Activated naive CD8-positive, alpha-beta T cell (primary cell): ENCODE measurements around the gene PDGFD.

Experiments
- H3K27ac Mint-ChIP-seq: one replicate; pipeline ENCODE4 v1.8.0; 2021; ENCODE audit warnings: mixed read lengths
- H3K27me3 Mint-ChIP-seq: one replicate; pipeline ENCODE4 v1.8.0; 2021; ENCODE audit warnings: mixed read lengths
- H3K36me3 Mint-ChIP-seq: one replicate; pipeline ENCODE4 v1.8.0; 2021; ENCODE audit warnings: mixed read lengths
- H3K4me1 Mint-ChIP-seq: one replicate; pipeline ENCODE4 v1.8.0; 2021; ENCODE audit warnings: low read depth, mixed read lengths
- H3K4me3 Mint-ChIP-seq: one replicate; pipeline ENCODE4 v1.8.0; 2021; ENCODE audit warnings: mild to moderate bottlenecking, mixed read lengths
- H3K9me3 Mint-ChIP-seq: one replicate; pipeline ENCODE4 v1.8.0; 2021; ENCODE audit warnings: low read depth, mixed read lengths

PDGFD gene

GRCh38 chr11:104122836-104123235, 41.1 kb downstream of the PDGFD start:
- H3K27ac Mint-ChIP-seq = no peak overlapping the region
- H3K4me3 Mint-ChIP-seq = no peak overlapping the region
- H3K9me3 Mint-ChIP-seq = no peaks in the 10 kb centered on the region
- H3K27me3 Mint-ChIP-seq = no peaks in the 10 kb centered on the region
- H3K36me3 Mint-ChIP-seq = no peaks in the 10 kb centered on the region
- no peaks in the 10 kb centered on the region for H3K4me1 Mint-ChIP-seq

GRCh38 chr11:104122011-104122635, 41.8 kb downstream of the PDGFD start:
- H3K27me3 Mint-ChIP-seq = no peaks in the 10 kb centered on the region
- no peaks in the 10 kb centered on the region for H3K4me1 Mint-ChIP-seq
- no peaks in the 10 kb centered on the region for H3K36me3 Mint-ChIP-seq
- H3K9me3 Mint-ChIP-seq = no peaks in the 10 kb centered on the region
- H3K4me3 Mint-ChIP-seq = no peak overlapping the region
- no peak overlapping the region for H3K27ac Mint-ChIP-seq

GRCh38 chr11:104120493-104121137, 43.3 kb downstream of the PDGFD start:
- Mint-ChIP-seq H3K27me3 (no peaks in the 10 kb centered on the region), H3K9me3 (no peaks in the 10 kb centered on the region), H3K27ac (no peak overlapping the region), H3K4me1 (no peaks in the 10 kb centered on the region), H3K4me3 (no peak overlapping the region), H3K36me3 (no peaks in the 10 kb centered on the region)

GRCh38 chr11:104118105-104118744, 45.7 kb downstream of the PDGFD start:
- Mint-ChIP-seq H3K36me3 (no peaks in the 10 kb centered on the region), H3K27ac (no peak overlapping the region), H3K9me3 (peaks cover 3% of the 10 kb centered on the region), H3K4me1 (no peaks in the 10 kb centered on the region), H3K4me3 (no peak overlapping the region), H3K27me3 (no peaks in the 10 kb centered on the region)

GRCh38 chr11:104113541-104113940, 50.4 kb downstream of the PDGFD start:
- Mint-ChIP-seq H3K27me3 (no peaks in the 10 kb centered on the region), H3K4me1 (no peaks in the 10 kb centered on the region), H3K36me3 (no peaks in the 10 kb centered on the region), H3K4me3 (no peak overlapping the region), H3K9me3 (peaks cover 3% of the 10 kb centered on the region), H3K27ac (no peak overlapping the region)

- Mint-ChIP-seq H3K4me3 (no peak overlapping the region), H3K36me3 (no peaks in the 10 kb centered on the region), H3K9me3 (no peaks in the 10 kb centered on the region), H3K4me1 (no peaks in the 10 kb centered on the region), H3K27me3 (no peaks in the 10 kb centered on the region), H3K27ac (no peak overlapping the region)
Observed at GRCh38 chr11:104106136-104106754, 57.7 kb downstream of the PDGFD start.

- Mint-ChIP-seq H3K27ac (no peak overlapping the region), H3K27me3 (no peaks in the 10 kb centered on the region), H3K36me3 (no peaks in the 10 kb centered on the region), H3K9me3 (no peaks in the 10 kb centered on the region), H3K4me1 (no peaks in the 10 kb centered on the region), H3K4me3 (no peak overlapping the region)
Observed at GRCh38 chr11:104105155-104105554, 58.8 kb downstream of the PDGFD start.

GRCh38 chr11:104104664-104105063, 59.3 kb downstream of the PDGFD start:
- Mint-ChIP-seq H3K27me3 (no peaks in the 10 kb centered on the region), H3K9me3 (no peaks in the 10 kb centered on the region), H3K4me1 (no peaks in the 10 kb centered on the region), H3K4me3 (no peak overlapping the region), H3K36me3 (no peaks in the 10 kb centered on the region), H3K27ac (no peak overlapping the region)

GRCh38 chr11:104104201-104104600, 59.7 kb downstream of the PDGFD start:
- H3K27me3 Mint-ChIP-seq = no peaks in the 10 kb centered on the region

GRCh38 chr11:104098555-104098954, 65.4 kb downstream of the PDGFD start:
- H3K27me3 Mint-ChIP-seq = no peaks in the 10 kb centered on the region
- no peak overlapping the region for H3K27ac Mint-ChIP-seq
- no peaks in the 10 kb centered on the region for H3K36me3 Mint-ChIP-seq
- no peaks in the 10 kb centered on the region for H3K9me3 Mint-ChIP-seq
- no peaks in the 10 kb centered on the region for H3K4me1 Mint-ChIP-seq
- H3K4me3 Mint-ChIP-seq = no peak overlapping the region

More at GRCh38 chr11:104104201-104104600, 59.7 kb downstream of the PDGFD start:
- no peaks in the 10 kb centered on the region for H3K4me1 Mint-ChIP-seq
- H3K27ac Mint-ChIP-seq = no peak overlapping the region
- no peaks in the 10 kb centered on the region for H3K36me3 Mint-ChIP-seq
- no peak overlapping the region for H3K4me3 Mint-ChIP-seq
- no peaks in the 10 kb centered on the region for H3K9me3 Mint-ChIP-seq

- H3K27ac Mint-ChIP-seq = no peak overlapping the region
- H3K4me3 Mint-ChIP-seq = no peak overlapping the region
- no peaks in the 10 kb centered on the region for H3K27me3 Mint-ChIP-seq
- H3K9me3 Mint-ChIP-seq = no peaks in the 10 kb centered on the region
- no peaks in the 10 kb centered on the region for H3K36me3 Mint-ChIP-seq
- H3K4me1 Mint-ChIP-seq = no peaks in the 10 kb centered on the region
Observed at GRCh38 chr11:104098132-104098531, 65.8 kb downstream of the PDGFD start.

- H3K27ac Mint-ChIP-seq = no peak overlapping the region
- no peak overlapping the region for H3K4me3 Mint-ChIP-seq
- H3K4me1 Mint-ChIP-seq = no peaks in the 10 kb centered on the region
- H3K9me3 Mint-ChIP-seq = no peaks in the 10 kb centered on the region
- H3K36me3 Mint-ChIP-seq = no peaks in the 10 kb centered on the region
- no peaks in the 10 kb centered on the region for H3K27me3 Mint-ChIP-seq
Observed at GRCh38 chr11:104096900-104097299, 67.0 kb downstream of the PDGFD start.

- H3K36me3 Mint-ChIP-seq = no peaks in the 10 kb centered on the region
- H3K4me1 Mint-ChIP-seq = no peaks in the 10 kb centered on the region
- H3K27ac Mint-ChIP-seq = no peak overlapping the region
- H3K9me3 Mint-ChIP-seq = no peaks in the 10 kb centered on the region
- H3K4me3 Mint-ChIP-seq = no peak overlapping the region
- no peaks in the 10 kb centered on the region for H3K27me3 Mint-ChIP-seq
Observed at GRCh38 chr11:104095791-104096190, 68.2 kb downstream of the PDGFD start.

GRCh38 chr11:104094576-104094975, 69.4 kb downstream of the PDGFD start:
- Mint-ChIP-seq H3K4me3 (no peak overlapping the region), H3K27me3 (no peaks in the 10 kb centered on the region), H3K9me3 (no peaks in the 10 kb centered on the region), H3K36me3 (no peaks in the 10 kb centered on the region), H3K4me1 (no peaks in the 10 kb centered on the region), H3K27ac (no peak overlapping the region)
